Measurements from ENCODE around the gene PRR18.

The PRR18 gene

DNA sequence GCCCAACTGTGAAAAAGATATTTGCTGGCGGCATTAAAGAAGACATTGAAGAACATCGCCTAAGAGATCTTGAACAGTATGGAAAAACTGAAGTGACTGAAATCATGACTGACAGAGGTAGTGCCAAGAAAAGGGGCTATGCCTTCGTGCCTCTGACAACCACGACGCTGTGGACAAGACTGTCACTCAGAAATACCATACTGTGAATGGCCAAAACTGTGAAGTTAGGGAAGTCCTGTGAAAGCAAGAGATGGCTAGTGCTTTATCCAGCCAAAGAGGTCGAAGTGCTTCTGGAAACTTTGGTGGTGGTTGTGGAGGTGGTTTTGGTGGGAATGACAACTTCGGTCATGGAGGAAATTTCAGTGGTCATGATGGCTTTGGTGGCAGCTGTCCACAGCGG lies 26.7 kb upstream of the PRR18 start:
- no peak overlapping the region for H3K4me3 ChIP-seq (ENCODE audit: control insufficient read depth, low read depth, low read length)
- no peak for DNase-seq (ENCODE audit: low read depth)
- no peak for TF ChIP-seq CTCF (IDR thresholded peaks at IDR 0.05; ENCODE audit: control insufficient read depth, insufficient read depth, low read depth, low read length, missing control alignments)

- H3K4me3 ChIP-seq (ENCODE audit: control insufficient read depth, low read depth, low read length) = no peak overlapping the region
- TF ChIP-seq CTCF (IDR thresholded peaks at IDR 0.05; ENCODE audit: control insufficient read depth, insufficient read depth, low read depth, low read length, missing control alignments) = no peak
- DNase-seq (ENCODE audit: low read depth) = no peak
Observed at GRCh38 chr6:166333172-166333995, 25.2 kb upstream of the PRR18 start.

DNA sequence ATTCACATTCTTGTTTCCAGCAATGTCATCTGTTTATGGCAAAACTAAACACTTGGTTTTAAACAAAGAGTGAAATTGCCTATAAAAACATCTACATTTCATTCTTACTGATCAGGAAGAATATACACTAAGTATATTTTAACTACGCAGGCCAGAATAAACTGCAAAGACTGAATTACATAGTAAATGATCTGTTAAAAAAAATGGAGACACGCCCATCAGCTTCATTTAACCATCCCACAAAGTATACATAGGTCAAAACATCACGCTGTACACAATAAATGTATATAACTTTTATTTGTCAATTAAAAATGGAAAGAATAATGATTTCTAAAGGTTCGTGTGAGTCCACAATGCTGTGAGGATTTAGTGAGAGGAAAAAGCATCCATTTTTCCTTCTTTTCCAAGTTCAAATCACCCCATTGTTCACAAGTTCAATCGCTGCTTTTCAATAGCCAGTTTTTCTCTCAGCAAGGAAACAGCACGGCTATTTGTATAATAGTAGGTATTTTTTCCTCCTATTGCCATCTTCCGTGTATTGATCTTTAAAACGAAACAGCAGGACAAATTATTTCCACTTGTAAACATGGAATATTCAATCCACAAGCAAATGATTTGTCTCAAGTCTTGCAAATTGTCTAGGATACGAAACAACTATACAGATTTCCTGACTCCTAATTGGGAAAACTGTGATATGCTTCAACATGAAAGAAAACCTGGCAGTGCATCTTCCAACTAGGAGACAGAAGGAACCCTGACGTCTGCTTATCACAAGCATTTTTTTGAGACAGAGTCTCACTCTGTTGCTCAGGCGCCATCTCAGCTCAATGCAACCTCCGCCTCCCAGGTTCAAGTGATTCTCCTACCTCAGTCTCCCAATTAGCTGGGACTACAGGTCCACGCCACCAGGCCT lies 23.6 kb upstream of the PRR18 start:
- no peak overlapping the region for H3K4me3 ChIP-seq (ENCODE audit: control insufficient read depth, low read depth, low read length)
- no peak for TF ChIP-seq CTCF (IDR thresholded peaks at IDR 0.05; ENCODE audit: control insufficient read depth, insufficient read depth, low read depth, low read length, missing control alignments)
- no peak for DNase-seq (ENCODE audit: low read depth)

GRCh38 chr6:166330612-166331011 lies 22.4 kb upstream of the PRR18 start:
- no peak overlapping the region for H3K4me3 ChIP-seq (ENCODE audit: control insufficient read depth, low read depth, low read length)
- TF ChIP-seq CTCF (IDR thresholded peaks at IDR 0.05; ENCODE audit: control insufficient read depth, insufficient read depth, low read depth, low read length, missing control alignments) = no peak
- DNase-seq (ENCODE audit: low read depth) = no peak

GRCh38 chr6:166325383-166326042 lies 17.3 kb upstream of the PRR18 start:
- TF ChIP-seq CTCF (IDR thresholded peaks at IDR 0.05; ENCODE audit: control insufficient read depth, insufficient read depth, low read depth, low read length, missing control alignments) = no peak
- no peak overlapping the region for H3K4me3 ChIP-seq (ENCODE audit: control insufficient read depth, low read depth, low read length)
- no peak for DNase-seq (ENCODE audit: low read depth)

- no peak for TF ChIP-seq CTCF (IDR thresholded peaks at IDR 0.05; ENCODE audit: control insufficient read depth, insufficient read depth, low read depth, low read length, missing control alignments)
- no peak for DNase-seq (ENCODE audit: low read depth)
- no peak overlapping the region for H3K4me3 ChIP-seq (ENCODE audit: control insufficient read depth, low read depth, low read length)
Observed at GRCh38 chr6:166323395-166323794, 15.2 kb upstream of the PRR18 start.

Measured in AG09309 (cell line).